Peyer's patch (tissue), 4 donors: ENCODE data around the gene TMEM121B. TPM values are rescaled to one million over a fixed set of nuclear protein-coding genes. Genes with fewer than 3 reads are reported as not detected.

Experiments
- DNase-seq, 3 donors: peaks; one replicate each; pipeline ENCODE4 v3.0.0-alpha.2; 2017 to 2019
- H3K27ac ChIP-seq, 4 donors: fragments of 200-600 bp; sonication (generic); one replicate each; pipeline ENCODE4 v1.5.1; 2016 to 2019
- H3K27me3 ChIP-seq, 2 donors: fragments of 200-600 bp; sonication (generic); one replicate each; pipeline ENCODE4 v1.5.1; 2019
- H3K36me3 ChIP-seq, 3 donors: fragments of 200-600 bp; sonication (generic); one replicate each; pipeline ENCODE4 v1.5.1; 2016 to 2019
- H3K4me1 ChIP-seq, 4 donors: fragments of 200-600 bp; sonication (generic); one replicate each; pipeline ENCODE4 v1.5.1; 2016 to 2019
- H3K4me3 ChIP-seq, 4 donors: fragments of 200-600 bp; sonication (generic); 1 replicate in 3 of 4; 2 replicates in 1 of 4; pipeline ENCODE4 v1.5.1; 2016 to 2019; ENCODE audit warnings: mild to moderate bottlenecking in 1 of 4
- H3K9me3 ChIP-seq, 4 donors: fragments of 200-600 bp; sonication (generic); one replicate each; pipeline ENCODE4 v1.5.1; 2016 to 2019; ENCODE audit warnings: mild to moderate bottlenecking in 1 of 4
- POLR2A ChIP-seq, 2 donors: fragments of 450-650 bp; IDR thresholded peaks; one replicate each; pipeline ENCODE4 v1.5.1; 2017; ENCODE audit warnings: antibody characterized with exemption in 2 of 2, mild to moderate bottlenecking in 2 of 2, moderate library complexity in 2 of 2
- total RNA-seq, 4 donors: library from RNA; depleted of rRNA; stranded (reverse); fragments of >200 nt; gene quantifications; one replicate each; pipeline ENCODE4 v1.1.0, GENCODE V29; 2016
- TF ChIP-seq, protein P1 (sequence below), 6 experiments: fragments of 450-650 bp in 4 of 6; fragments of 200-600 bp in 2 of 6; sonication (generic) in 1 of 6; IDR thresholded peaks; one replicate each; pipeline ENCODE4 v1.5.1; 2017 to 2019; ENCODE audit warnings: antibody characterized with exemption in 6 of 6, mild to moderate bottlenecking in 3 of 6, moderate library complexity in 1 of 6

The TMEM121B gene
- total RNA-seq, 4 donors from 2014 or later = 0.18 to 0.76 (median 0.40) TPM; not detected in 1

DNA sequence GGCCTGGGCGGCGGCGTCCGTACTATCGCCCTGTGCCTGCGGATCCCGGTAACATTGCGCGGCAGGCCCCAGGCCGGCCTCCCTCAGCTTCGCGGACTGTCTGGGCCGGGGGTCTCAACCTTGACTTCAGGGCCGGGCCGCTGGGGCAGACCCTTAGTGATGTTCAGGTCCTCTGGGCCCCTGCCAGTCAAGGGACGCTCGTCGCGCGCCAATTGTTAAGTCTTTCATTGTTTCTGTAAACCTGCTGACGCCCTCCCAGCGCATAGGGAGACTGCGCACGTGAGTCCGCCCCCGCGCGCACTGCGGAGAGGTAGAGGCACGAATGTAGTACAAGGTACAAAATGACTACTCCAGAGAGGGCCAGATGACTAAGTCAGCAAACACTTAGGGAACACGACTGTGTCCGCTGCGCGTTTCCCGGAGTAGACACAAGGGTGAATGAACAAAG lies 38.4 kb upstream of the TMEM121B start:
- H3K36me3 ChIP-seq = no peaks in the 10 kb centered on the region
- DNase-seq = peak; percentile 50 to 85 (median 82)
- no peaks in the 10 kb centered on the region for H3K9me3 ChIP-seq
- peaks cover 0 to 21% (median 0%) of the 10 kb centered on the region in 4 donors for H3K4me1 ChIP-seq
- peak overlapping the region; percentile 84 to 95 (median 86) for H3K27ac ChIP-seq
- no peaks in the 10 kb centered on the region for H3K27me3 ChIP-seq
- peak overlapping the region; percentile 73 to 93 (median 81) for H3K4me3 ChIP-seq
- TF ChIP-seq, protein P1, sequence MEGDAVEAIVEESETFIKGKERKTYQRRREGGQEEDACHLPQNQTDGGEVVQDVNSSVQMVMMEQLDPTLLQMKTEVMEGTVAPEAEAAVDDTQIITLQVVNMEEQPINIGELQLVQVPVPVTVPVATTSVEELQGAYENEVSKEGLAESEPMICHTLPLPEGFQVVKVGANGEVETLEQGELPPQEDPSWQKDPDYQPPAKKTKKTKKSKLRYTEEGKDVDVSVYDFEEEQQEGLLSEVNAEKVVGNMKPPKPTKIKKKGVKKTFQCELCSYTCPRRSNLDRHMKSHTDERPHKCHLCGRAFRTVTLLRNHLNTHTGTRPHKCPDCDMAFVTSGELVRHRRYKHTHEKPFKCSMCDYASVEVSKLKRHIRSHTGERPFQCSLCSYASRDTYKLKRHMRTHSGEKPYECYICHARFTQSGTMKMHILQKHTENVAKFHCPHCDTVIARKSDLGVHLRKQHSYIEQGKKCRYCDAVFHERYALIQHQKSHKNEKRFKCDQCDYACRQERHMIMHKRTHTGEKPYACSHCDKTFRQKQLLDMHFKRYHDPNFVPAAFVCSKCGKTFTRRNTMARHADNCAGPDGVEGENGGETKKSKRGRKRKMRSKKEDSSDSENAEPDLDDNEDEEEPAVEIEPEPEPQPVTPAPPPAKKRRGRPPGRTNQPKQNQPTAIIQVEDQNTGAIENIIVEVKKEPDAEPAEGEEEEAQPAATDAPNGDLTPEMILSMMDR (IDR thresholded peaks at IDR 0.05) = no peak
- TF ChIP-seq POLR2A (IDR thresholded peaks at IDR 0.05) = peak; percentile 0 to 37

DNA sequence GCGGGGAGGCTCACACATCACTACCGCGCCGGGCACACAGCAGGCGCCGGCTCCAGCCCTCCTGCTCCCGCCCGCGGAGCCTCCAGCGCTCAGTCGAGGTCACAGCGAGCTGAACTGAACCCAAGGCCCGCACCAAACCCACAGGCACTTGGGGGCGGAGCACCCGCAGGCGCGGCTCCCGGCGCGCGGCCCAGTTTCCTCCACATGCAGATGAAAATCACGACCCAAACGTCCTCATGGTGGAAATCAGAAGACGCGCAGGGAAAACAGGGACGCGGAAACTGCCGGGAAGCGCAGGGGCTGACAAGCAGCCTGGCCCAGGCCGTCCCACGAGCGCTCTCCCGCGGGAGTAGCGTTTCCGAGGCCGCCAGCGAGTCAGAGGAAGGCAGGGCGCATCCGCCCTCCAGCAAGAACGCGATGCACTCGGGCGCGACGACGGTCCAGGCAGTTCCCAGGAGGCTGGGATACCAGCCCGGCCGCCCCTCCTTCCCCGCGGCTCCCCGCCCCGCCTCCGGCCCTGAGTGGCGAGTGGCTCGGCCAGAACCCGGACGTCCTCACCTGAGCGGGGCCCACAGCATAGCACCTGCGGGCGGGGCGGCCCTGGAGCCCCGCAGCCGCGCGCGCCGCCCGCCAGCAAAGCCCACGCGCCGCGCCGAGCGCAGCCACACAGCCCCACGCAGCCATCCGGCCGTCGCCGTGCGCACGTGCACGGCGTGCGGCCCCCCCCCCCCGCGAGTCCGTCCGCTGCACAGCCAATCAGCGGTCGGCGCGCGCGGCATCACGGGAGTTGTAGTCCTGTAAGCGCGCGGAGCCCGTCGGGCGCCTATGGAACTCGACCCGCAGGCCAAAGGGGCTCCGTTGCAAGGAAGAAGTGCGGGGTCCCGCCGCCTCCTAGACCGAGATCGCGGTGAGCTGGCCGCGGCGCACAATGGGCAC lies 37.7 kb upstream of the TMEM121B start, which contains the start of gene HDHD5:
Gene HDHD5 (minus strand): TSS at position 710 of the 936 bp plus-strand sequence. CDS start 26 bp downstream, at position 684.
- Histone ChIP-seq H3K4me3 (peak within 1 kb of the TSS; percentile 73 to 93 (median 81)), H3K27me3 (no peaks in the 10 kb centered on the region), H3K27ac (peak within 1 kb of the TSS; percentile 84 to 95 (median 86)), H3K4me1 (peaks cover 0 to 21% (median 0%) of the 10 kb centered on the region in 4 donors), H3K9me3 (no peaks in the 10 kb centered on the region), H3K36me3 (no peaks in the 10 kb centered on the region)
- TF ChIP-seq POLR2A (IDR thresholded peaks at IDR 0.05) = peak; percentile 47 to 53
- TF ChIP-seq, protein P1 (IDR thresholded peaks at IDR 0.05) = no peak
- DNase-seq = peak; percentile 90 to 97 (median 97)

DNA sequence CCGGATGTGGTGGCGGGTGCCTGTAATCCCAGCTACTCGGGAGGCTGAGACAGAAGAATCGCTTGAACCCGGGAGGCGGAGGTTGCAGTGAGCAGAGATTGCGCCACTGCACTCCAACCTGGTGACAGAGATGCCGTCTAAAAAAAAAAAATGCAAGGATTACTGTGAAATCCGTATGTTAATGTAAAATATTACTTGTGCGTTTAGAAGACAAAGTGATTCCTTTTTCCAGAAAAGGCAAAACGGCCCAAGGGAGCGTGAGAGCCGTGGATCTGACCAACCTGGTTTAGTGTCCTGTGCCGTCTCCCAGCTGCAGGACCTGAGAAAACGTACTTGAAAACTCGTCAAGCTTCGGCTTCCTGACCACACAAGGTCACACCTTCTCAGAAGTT lies 37.0 kb upstream of the TMEM121B start:
- Histone ChIP-seq H3K36me3 (no peaks in the 10 kb centered on the region), H3K4me1 (peaks cover 0 to 25% (median 0%) of the 10 kb centered on the region in 4 donors), H3K9me3 (no peaks in the 10 kb centered on the region), H3K27me3 (no peaks in the 10 kb centered on the region), H3K27ac (peak overlapping the region; percentile 84 to 95 (median 86)), H3K4me3 (peak overlapping the region; percentile 73 to 93 (median 81))
- TF ChIP-seq, protein P1 (IDR thresholded peaks at IDR 0.05) = no peak
- TF ChIP-seq POLR2A (IDR thresholded peaks at IDR 0.05) = no peak
- DNase-seq = no peak

DNA sequence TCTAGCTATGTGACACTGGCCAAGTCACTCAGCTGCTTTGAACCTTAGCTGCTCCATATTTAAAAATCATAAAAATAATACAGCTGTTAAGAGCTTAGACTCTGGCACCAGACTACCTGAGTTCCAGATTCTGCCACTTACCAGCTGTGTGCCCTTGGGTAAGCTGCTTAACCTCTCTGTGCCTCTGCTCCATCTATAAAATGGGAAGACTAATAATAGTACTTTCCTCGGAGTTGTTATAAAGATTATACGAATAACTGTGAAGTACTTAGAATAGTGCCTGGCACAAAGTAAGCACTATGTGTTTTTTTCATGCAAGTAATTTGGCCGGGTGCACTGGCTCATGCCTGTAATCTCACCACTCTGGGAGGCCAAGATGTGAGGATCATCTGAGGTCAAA lies 36.6 kb upstream of the TMEM121B start:
- no peak for DNase-seq
- peak overlapping the region in 2 of 4 donors; percentile 85 to 93 for H3K4me3 ChIP-seq
- H3K4me1 ChIP-seq = peaks cover 0 to 30% (median 0%) of the 10 kb centered on the region in 4 donors
- no peak for TF ChIP-seq POLR2A (IDR thresholded peaks at IDR 0.05)
- TF ChIP-seq, protein P1 (IDR thresholded peaks at IDR 0.05) = no peak
- no peaks in the 10 kb centered on the region for H3K27me3 ChIP-seq
- H3K9me3 ChIP-seq = no peaks in the 10 kb centered on the region
- no peaks in the 10 kb centered on the region for H3K36me3 ChIP-seq
- peak overlapping the region in 2 of 4 donors; percentile 84 to 95 for H3K27ac ChIP-seq

DNA sequence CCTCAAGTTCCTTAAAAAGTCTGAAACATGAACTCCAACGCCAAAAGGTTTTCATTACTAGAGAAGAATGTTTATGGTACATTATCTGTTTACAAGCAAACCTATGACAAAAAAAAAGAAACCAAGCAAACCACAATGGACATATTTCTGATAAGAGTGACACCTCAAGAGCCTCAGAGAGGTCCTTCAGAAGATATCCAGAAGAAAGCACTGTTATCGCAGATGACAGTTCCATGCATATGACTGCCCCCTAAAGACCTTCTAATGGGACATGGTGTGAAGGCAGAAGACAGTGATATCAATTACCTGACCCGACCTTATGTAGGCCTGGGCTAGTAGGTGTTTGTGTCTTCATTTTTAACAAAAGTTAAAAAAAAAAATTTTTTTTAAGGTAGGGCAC lies 34.8 kb upstream of the TMEM121B start:
- Histone ChIP-seq H3K4me3 (no peak overlapping the region), H3K27ac (no peak overlapping the region), H3K36me3 (no peaks in the 10 kb centered on the region), H3K27me3 (no peaks in the 10 kb centered on the region), H3K4me1 (peaks cover 0 to 30% (median 0%) of the 10 kb centered on the region in 4 donors), H3K9me3 (no peaks in the 10 kb centered on the region)
- DNase-seq = no peak
- TF ChIP-seq POLR2A (IDR thresholded peaks at IDR 0.05) = no peak
- TF ChIP-seq, protein P1 (IDR thresholded peaks at IDR 0.05) = no peak
